Prostate gland (tissue), 2 donors: Measurements from ENCODE around the gene GBP3. TPM values are rescaled to one million over a fixed set of nuclear protein-coding genes. Genes with fewer than 3 reads are reported as not detected.
"Not testable (repeated sequence)": the region's sequence is repeated elsewhere in the genome, so short reads cannot be mapped to it uniquely, and the experiment has no call there.

ENCODE experiments used
- DNase-seq: peaks from one replicate; pipeline ENCODE4 v3.0.0-alpha.2; 2019; ENCODE audit warnings: low spot score
- H3K27ac ChIP-seq, 2 donors: fragments of 200-600 bp; sonication (generic); 2 replicates each; pipeline ENCODE4 v1.5.1; 2017 to 2019
- H3K27me3 ChIP-seq: fragments of 200-600 bp; sonication (generic); replicated peaks from 2 replicates; pipeline ENCODE4 v1.5.1; 2019; ENCODE audit not compliant: insufficient read depth
- H3K36me3 ChIP-seq, 2 donors: fragments of 200-600 bp; sonication (generic); 1 replicate in 1 of 2; 2 replicates in 1 of 2; pipeline versions ENCODE4 v1.5.1 to v1.8.1; 2017 to 2019
- H3K4me1 ChIP-seq: fragments of 200-600 bp; sonication (generic); replicated peaks from 2 replicates; pipeline ENCODE4 v1.5.1; 2019
- H3K4me3 ChIP-seq, 2 donors: fragments of 200-600 bp; sonication (generic); 2 replicates each; pipeline ENCODE4 v1.5.1; 2017 to 2019
- H3K9me3 ChIP-seq: fragments of 200-600 bp; sonication (generic); 2 replicates; pipeline ENCODE4 v1.5.1; 2017
- CTCF ChIP-seq, 4 experiments: fragments of 200-600 bp in 2 of 4; fragments of 450-650 bp in 2 of 4; sonication (generic) in 2 of 4; IDR thresholded peaks; 1 replicate in 3 of 4; 2 replicates in 1 of 4; pipeline ENCODE4 v1.5.1; 2016 to 2019; ENCODE audit warnings: antibody characterized with exemption in 4 of 4, mild to moderate bottlenecking in 2 of 4, moderate library complexity in 2 of 4
- POLR2A ChIP-seq: fragments of 450-650 bp; IDR thresholded peaks from one replicate; pipeline ENCODE4 v1.6.1; 2016; ENCODE audit warnings: antibody characterized with exemption, mild to moderate bottlenecking
- POLR2AphosphoS5 ChIP-seq: sonication (generic); formaldehyde crosslinking; IDR thresholded peaks from one replicate; pipeline ENCODE4 v1.6.1; 2017; ENCODE audit warnings: antibody characterized with exemption
- WGBS: methylation state at CpG from one replicate; pipeline ENCODE4 v1.1.5; 2018; 5-methylcytosine and 5-hydroxymethylcytosine counted together
- intact Hi-C: fragments of 100-400 bp; cut with DNase I; formaldehyde crosslinking; loops from one replicate; pipeline ENCODE4 v1.14.2; 2022
- small RNA-seq, 2 donors: library from RNA; depleted of rRNA; stranded (forward); fragments of <200 nt; gene quantifications; one replicate each; pipeline ENCODE3, GENCODE V24; 2016
- total RNA-seq, 2 donors: library from RNA; depleted of rRNA; stranded (reverse); fragments of >200 nt; gene quantifications; one replicate each; pipeline ENCODE4 v1.1.0, GENCODE V29; 2016

GBP3 gene
- total RNA-seq, 2 donors from 2014 or later, result 15.8 to 32.7 TPM

DNA sequence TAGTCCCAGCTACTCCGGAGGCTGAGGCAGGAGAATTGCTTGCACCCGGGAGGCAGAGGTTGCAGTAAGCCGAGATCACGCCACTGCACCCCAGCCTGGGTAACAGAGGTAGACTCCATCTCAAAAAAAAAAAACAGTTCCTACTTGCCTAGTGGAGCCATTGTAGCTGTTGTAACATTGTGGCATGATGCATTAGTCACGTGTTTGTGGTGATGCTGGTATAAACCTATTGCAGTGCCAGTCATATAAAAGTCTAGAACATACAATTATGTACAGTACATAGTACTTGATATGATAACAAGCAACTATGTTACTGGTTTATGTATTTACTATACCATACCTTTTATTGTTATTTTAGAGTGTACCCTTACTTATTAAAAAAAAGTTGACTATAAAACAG lies 46.4 kb downstream of the GBP3 start:
- Histone ChIP-seq H3K27me3 (no peaks in the 10 kb centered on the region), H3K4me3 (no peak overlapping the region), H3K9me3 (no peaks in the 10 kb centered on the region), H3K27ac (no peak overlapping the region), H3K36me3 (no peaks in the 10 kb centered on the region), H3K4me1 (no peaks in the 10 kb centered on the region)
- TF ChIP-seq POLR2A, result no peak
- no peak for TF ChIP-seq CTCF (IDR thresholded peaks at IDR 0.05)
- 87% methylated on average over 5 of the region's 5 CpGs for WGBS
- DNase-seq, result no peak
- intact Hi-C loops, result no loop called here

DNA sequence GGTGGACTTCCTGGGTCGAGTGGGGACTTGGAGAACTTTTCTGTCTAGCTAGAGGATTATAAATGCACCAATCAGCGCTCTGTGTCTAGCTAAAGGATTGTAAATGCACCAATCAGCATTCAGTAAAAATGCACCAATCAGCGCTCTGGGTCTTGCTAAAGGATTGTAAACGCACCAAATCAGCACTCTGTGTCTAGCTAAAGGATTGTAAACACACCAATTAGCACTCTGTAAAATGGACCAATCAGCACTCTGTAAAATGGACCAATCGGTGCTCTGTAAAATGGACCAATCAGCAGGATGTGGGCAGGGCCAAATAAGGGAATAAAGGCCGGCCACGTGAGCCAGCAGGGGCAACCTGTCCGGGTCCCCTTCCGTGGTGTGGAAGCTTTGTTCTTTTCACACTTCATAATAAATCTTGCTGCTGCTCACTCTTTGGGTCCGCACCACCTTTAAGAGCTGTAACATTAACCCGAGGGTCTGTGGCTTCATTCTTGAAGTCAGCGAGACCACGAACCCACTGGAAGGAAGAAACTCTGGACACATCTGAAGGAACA lies 48.0 kb downstream of the GBP3 start:
- H3K4me1 ChIP-seq, DNase-seq, H3K4me3 ChIP-seq, H3K27ac ChIP-seq, H3K27me3 ChIP-seq, H3K36me3 ChIP-seq, H3K9me3 ChIP-seq, intact Hi-C loops: not testable (repeated sequence)
- 83% methylated on average over 13 of the region's 13 CpGs for WGBS

GRCh38 chr1:88973520-88974137 lies 49.0 kb downstream of the GBP3 start:
- H3K4me1 ChIP-seq, result no peaks in the 10 kb centered on the region
- no peaks in the 10 kb centered on the region for H3K27me3 ChIP-seq
- TF ChIP-seq CTCF (IDR thresholded peaks at IDR 0.05) (peak in 3 of 4 experiments; percentile 65 to 74 (median 70)), POLR2AphosphoS5 (no peak)
- H3K27ac ChIP-seq, result no peak overlapping the region
- DNase-seq, result no peak
- 37% methylated on average over 2 of the region's 2 CpGs for WGBS
- intact Hi-C loops, result no loop called here
- H3K4me3 ChIP-seq, result no peak overlapping the region
- no peaks in the 10 kb centered on the region for H3K9me3 ChIP-seq
- H3K36me3 ChIP-seq, result no peaks in the 10 kb centered on the region

GRCh38 chr1:88961647-88962275 lies 60.9 kb downstream of the GBP3 start:
- Histone ChIP-seq H3K36me3 (peaks cover 0 to 7% of the 10 kb centered on the region in 2 donors), H3K4me3 (no peak overlapping the region), H3K9me3 (no peaks in the 10 kb centered on the region), H3K27me3 (no peaks in the 10 kb centered on the region), H3K27ac (no peak overlapping the region), H3K4me1 (no peaks in the 10 kb centered on the region)
- intact Hi-C loops, result no loop called here
- no peak for DNase-seq
- TF ChIP-seq POLR2A, result no peak
- no peak for TF ChIP-seq CTCF (IDR thresholded peaks at IDR 0.05)
- TF ChIP-seq POLR2AphosphoS5, result no peak

DNA sequence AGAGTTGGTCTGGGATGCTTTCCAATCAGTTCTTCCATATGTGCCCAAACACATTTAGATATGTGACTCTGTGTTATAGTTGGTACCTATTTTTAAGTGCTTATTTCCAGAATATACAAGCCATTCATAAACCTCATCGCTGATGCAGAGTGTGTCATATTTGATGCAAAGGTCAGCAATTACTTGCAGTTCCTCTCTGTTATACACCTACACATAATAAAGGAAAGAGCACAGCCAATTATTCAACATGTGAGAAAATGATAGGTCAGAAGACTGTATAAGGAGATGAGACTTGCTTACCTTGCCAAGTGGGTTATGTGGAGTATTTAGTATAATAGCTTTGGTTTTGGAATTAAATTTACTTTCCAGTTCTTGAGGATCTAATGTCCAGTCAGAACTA lies 61.6 kb downstream of the GBP3 start:
- 53% methylated on average over 1 of the region's 1 CpG for WGBS
- Histone ChIP-seq H3K4me1 (no peaks in the 10 kb centered on the region), H3K9me3 (no peaks in the 10 kb centered on the region), H3K4me3 (no peak overlapping the region), H3K27me3 (no peaks in the 10 kb centered on the region), H3K27ac (no peak overlapping the region), H3K36me3 (peaks cover 0 to 7% of the 10 kb centered on the region in 2 donors)
- DNase-seq, result no peak
- intact Hi-C loops, result no loop called here
- TF ChIP-seq POLR2AphosphoS5 (no peak), POLR2A (no peak), CTCF (IDR thresholded peaks at IDR 0.05) (no peak)

Small RNA genes lying within 50 kb of the gene (small RNA-seq; reads per million reads assigned to genes)
- gene RF00019, result 0 reads per million in 2 donors

Other genes starting within 250 kb of the GBP3 start
- gene GTF2B, start 131.3 kb downstream of the GBP3 start, total RNA-seq, result 10 to 100 TPM; 29.8 to 34.0 TPM
- gene KYAT3, start 30.2 kb downstream of the GBP3 start, total RNA-seq, result 10 to 100 TPM; 21.8 to 26.1 TPM
- 10 to 100 TPM; 14.9 to 36.9 TPM for gene RBMXL1, start 30.2 kb downstream of the GBP3 start, total RNA-seq
- gene GBP1, start 42.3 kb upstream of the GBP3 start, total RNA-seq, result 10 to 100 TPM in 1 of 2 donors, 1 to 10 TPM in 1; 9.1 to 13.9 TPM
- gene GBP2, start 103.2 kb upstream of the GBP3 start, total RNA-seq, result 10 to 100 TPM; 34.8 to 66.4 TPM
- gene GBP7, start 153.1 kb upstream of the GBP3 start, total RNA-seq, result not detected
- gene GBP4, start 176.1 kb upstream of the GBP3 start, total RNA-seq, result 1 to 10 TPM; 6.0 to 6.1 TPM
- gene GBP5, start 250.0 kb upstream of the GBP3 start, total RNA-seq, result 1 to 10 TPM in 1 of 2 donors, under 1 TPM in 1; 0.23 to 5.8 TPM